GM12874 (cell line): ENCODE measurements around the gene NPB.

Experiments
- TF ChIP-seq, protein P1 (sequence below): IDR thresholded peaks from 2 replicates; pipeline ENCODE4 v1.5.1; 2011; ENCODE audit warnings: low read depth, mild to moderate bottlenecking, control low read depth, low read length, moderate library complexity; ENCODE audit not compliant: insufficient read depth

Gene NPB

DNA sequence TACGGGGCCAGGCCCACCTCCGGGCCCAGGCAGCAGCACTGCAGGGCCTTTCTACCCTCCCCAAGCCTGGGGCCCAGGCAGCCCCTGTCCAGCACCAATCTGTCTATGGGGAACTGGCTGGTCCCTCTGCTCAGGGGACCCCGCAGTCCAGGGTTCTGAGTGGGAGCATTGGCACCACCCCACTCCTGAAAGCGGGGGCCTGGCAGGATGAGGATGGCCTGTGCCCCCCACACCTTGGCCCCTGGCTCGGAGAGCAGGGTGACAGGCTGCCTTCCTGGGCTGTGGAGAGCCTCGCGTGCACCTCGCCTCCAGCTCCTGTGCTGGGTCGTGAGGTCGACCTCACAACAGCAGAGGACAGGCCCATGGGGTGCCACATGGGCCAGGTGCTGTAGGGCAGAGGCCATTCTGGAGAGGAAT is 1.4 kb downstream of the NPB start:
- TF ChIP-seq, protein P1, sequence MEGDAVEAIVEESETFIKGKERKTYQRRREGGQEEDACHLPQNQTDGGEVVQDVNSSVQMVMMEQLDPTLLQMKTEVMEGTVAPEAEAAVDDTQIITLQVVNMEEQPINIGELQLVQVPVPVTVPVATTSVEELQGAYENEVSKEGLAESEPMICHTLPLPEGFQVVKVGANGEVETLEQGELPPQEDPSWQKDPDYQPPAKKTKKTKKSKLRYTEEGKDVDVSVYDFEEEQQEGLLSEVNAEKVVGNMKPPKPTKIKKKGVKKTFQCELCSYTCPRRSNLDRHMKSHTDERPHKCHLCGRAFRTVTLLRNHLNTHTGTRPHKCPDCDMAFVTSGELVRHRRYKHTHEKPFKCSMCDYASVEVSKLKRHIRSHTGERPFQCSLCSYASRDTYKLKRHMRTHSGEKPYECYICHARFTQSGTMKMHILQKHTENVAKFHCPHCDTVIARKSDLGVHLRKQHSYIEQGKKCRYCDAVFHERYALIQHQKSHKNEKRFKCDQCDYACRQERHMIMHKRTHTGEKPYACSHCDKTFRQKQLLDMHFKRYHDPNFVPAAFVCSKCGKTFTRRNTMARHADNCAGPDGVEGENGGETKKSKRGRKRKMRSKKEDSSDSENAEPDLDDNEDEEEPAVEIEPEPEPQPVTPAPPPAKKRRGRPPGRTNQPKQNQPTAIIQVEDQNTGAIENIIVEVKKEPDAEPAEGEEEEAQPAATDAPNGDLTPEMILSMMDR = no peak

DNA sequence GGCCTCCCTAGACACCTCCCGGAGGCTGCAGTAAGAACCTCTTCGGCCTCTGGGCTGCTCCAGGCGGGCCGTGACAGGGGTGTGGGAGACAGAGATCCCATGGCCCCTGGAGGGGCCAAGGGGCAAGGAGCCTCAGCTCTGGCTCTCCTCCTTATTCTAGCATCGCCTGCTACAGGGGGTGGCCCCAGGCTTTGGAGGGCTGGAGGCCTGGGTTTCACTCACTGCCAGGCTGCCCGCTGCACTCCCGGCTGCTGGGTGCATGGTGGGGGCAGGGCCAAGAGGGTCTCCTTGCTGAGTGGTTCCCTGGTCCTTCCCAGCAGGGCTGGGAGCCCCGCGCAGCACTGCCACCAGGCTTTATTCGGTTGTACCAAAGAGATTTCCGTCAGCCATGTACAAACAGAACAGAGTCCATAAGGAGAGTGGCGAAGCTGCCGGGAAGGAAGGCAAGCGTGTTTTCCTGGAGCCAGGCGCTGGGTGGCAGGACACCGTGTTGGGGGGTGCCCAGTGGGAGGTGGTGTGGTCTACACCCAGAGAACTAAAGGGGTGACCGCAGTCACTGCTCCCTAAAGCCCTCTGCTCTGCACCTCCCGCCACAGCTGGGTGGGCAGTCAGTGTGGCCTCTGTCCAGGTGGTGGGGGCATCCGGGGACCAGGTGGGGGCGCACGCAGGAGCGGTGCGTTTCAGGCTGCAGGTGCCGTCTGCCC is 2.0 kb downstream of the NPB start:
- TF ChIP-seq, protein P1 = no peak

DNA sequence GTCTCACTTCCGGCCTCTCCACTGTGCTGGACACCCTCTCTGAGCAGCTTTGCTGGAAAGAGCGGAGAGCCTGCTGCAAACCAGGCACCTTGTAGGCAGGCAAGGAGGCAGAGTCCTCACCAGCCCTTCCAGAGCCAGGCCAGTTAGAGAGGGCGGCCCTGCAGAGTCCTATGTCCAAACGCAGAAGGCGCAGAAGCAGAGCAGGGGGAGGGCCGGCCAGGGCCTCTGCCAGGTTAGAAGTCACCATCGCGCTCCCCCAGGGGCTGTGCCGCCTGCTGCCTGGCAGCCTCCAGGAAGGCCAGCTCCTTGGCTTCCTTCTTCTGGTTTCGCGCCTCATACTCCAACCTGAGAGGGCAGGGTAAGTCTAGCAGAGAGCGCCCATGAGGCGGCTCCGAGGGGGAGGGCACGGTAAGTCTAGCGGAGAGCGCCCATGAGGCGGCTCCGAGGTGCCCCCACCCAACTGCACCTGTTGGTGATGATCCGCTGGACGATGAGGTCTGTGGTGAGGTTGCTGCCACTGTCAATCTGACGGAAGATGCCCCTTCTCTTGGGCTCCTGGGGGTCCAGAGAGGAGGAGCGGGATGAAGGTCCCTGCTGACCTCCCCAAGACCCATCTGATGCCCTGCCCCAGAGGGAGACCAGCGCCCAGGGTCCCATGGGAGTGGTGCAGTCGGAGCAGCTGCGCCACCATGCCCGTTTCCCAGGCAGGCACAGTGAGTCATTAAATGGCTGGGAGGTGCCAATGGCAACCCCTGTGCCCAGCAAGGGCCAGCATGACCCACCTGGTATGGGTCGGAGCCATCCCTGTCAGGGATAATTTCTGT is 2.8 kb downstream of the NPB start:
- TF ChIP-seq, protein P1 = no peak

DNA sequence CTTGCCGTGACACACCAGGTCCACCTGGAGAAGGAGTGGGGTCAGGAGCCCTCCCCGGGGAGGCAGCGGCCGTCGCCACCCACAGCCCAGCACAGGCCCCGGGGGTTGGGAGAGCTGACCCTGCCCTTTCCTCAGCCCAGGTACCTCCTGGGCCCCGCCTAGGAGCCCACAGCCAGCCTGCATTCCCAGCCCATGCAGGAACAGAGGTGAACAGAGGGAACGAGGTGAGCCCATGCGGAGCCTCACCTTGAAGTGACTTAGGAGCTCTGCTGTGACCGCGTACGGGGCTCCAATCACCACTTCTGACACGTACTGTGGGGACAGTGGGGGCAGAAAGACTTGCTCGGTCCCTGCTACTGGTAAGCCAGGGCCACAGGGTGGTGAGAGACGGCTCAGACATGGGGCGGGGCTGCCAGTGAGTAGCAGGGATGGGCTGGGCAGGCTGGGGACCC is 3.4 kb downstream of the NPB start:
- TF ChIP-seq, protein P1 = no peak

DNA sequence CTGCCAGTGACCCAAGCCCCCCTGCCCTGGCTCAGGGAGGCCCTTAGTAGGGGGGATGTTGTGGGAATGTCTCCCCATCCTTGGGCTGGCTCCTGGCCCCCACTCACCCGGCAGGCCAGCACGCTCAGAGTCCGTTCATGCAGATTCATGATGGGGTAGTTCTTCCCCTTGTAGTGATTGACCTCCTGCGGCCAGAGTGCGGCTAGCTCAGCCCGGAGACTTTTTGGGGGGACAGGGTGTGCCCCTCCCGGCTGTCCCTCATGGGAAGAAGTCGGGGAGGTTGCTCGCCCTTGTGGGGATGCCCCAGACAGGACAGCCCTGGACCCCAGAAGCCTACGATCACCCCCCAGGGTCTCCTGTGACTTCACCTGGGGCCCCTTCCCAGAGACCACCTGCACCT is 4.0 kb downstream of the NPB start:
- TF ChIP-seq, protein P1 = no peak

DNA sequence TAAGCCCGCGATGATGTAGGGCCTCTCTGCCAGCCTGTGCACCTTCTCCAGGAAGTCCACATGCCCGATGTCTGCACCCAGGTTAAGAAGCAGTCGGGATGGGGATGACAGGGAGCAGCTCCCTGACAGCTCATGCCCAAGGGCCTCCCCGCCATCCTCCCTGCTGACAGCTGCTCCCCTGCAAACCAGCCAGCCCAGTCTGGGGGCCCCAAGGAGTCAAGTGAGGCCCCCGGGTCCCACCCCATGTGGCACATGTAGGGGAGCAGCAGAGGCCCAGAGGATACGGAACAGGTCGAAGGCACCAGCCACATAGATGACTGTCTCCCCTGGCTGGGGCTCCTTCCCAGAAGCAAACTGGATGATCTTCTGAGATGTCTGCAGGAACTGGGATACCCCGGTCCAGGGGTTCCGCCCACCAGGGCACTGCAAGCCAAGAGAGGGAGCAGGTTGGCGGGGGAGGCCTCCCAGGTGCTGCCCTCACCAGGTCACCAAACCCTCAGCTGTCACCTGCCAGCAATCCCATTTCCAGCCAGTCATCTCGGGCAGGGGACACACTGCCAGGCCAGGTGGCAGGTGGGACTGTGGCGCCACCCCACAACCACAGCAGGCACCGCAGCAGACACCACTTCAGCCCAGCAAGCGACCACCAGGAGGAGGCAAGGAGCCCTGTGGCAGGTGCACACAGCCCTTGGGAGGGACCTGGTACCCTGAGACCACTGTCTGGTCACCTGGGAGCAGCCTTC is 4.6 kb downstream of the NPB start:
- TF ChIP-seq, protein P1 = 0 out of 2 replicates have a peak, but pooled peaks have one; percentile 24
